ENCODE measurements around the gene GREB1L. TPM values are rescaled to one million over a fixed set of nuclear protein-coding genes. Genes with fewer than 3 reads are reported as not detected.
A peak's percentile ranks its signal among the peaks of the same experiment; 100 is the strongest.

Gene GREB1L
- total RNA-seq, 2 donors from 2014 or later: 3.1 to 3.9 TPM

DNA sequence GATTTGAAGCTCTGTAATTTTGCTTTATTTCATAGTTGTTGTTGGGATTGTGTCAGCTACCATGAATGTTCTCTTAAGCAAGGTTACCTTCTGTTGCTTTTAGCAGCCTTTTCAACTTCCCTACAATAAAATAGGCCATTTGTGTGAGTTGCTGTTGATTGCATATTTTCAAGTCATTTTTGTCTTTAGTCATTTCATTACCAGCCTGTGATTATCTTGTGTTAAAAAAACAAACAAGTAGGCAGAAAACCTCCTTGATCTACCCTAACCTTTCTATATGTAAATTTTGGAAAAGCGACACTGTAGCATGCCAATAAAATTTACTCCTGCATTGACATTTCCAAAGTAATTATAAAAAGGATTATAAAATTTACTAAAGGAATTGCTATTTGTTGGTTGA is 19.3 kb downstream of the GREB1L start:
- H3K4me1 Mint-ChIP-seq: peaks cover 56% of the 10 kb centered on the region
- peaks cover 66% of the 10 kb centered on the region for H3K27me3 Mint-ChIP-seq (ENCODE audit: insufficient read depth)
- DNase-seq: no peak
- H3K27ac Mint-ChIP-seq: no peak overlapping the region
- H3K9me3 Mint-ChIP-seq: no peaks in the 10 kb centered on the region
- WGBS, 2 experiments (ENCODE audit: insufficient coverage in 1 of 2, insufficient read length in 1 of 2): 100% methylated on average over 1 of the region's 1 CpG; no CpG with 5 or more reads in 1 of the 2 experiments
- TF ChIP-seq, protein P1, sequence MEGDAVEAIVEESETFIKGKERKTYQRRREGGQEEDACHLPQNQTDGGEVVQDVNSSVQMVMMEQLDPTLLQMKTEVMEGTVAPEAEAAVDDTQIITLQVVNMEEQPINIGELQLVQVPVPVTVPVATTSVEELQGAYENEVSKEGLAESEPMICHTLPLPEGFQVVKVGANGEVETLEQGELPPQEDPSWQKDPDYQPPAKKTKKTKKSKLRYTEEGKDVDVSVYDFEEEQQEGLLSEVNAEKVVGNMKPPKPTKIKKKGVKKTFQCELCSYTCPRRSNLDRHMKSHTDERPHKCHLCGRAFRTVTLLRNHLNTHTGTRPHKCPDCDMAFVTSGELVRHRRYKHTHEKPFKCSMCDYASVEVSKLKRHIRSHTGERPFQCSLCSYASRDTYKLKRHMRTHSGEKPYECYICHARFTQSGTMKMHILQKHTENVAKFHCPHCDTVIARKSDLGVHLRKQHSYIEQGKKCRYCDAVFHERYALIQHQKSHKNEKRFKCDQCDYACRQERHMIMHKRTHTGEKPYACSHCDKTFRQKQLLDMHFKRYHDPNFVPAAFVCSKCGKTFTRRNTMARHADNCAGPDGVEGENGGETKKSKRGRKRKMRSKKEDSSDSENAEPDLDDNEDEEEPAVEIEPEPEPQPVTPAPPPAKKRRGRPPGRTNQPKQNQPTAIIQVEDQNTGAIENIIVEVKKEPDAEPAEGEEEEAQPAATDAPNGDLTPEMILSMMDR (conservative IDR thresholded peaks at IDR 0.05): no peak
- Histone ChIP-seq H3K4me1 (ENCODE audit: control insufficient read depth, insufficient read depth, low read length) (peaks cover 18% of the 10 kb centered on the region), H3K4me3 (ENCODE audit: low read length) (no peak overlapping the region), H3K27me3 (ENCODE audit: control insufficient read depth, insufficient read depth, low read length, poor library complexity, severe bottlenecking) (peaks cover 52% of the 10 kb centered on the region), H3K9ac (ENCODE audit: extremely low read depth, low read length, poor library complexity, severe bottlenecking) (no peak overlapping the region), H3K9me3 (ENCODE audit: control insufficient read depth, low read length) (no peaks in the 10 kb centered on the region), H3K27ac (ENCODE audit: low read depth, low read length) (peak overlapping the region; percentile 72), H3K36me3 (ENCODE audit: control insufficient read depth, insufficient read depth, low read length) (no peaks in the 10 kb centered on the region)
- no peaks in the 10 kb centered on the region for H3K36me3 Mint-ChIP-seq (ENCODE audit: low read depth)
- no peak overlapping the region for H3K4me3 Mint-ChIP-seq

DNA sequence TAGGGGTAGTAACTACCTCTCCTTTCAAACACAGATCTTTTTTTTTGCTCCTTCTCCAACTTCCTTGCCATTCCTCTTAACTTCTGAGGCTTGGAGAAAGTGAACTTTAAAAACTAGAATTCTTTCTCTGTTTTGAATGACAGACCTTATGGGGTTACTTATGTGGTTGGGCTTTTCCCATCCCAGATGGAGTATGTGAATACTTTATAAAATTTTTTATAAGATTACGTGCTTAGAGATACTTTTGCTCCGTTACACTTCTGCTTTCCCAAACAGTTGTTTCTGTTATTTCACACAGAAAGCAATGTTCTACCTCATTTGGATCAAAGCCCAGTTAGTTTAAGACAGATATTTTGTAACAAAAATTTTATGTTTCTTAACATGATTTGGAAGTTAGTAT is 20.2 kb downstream of the GREB1L start:
- Histone ChIP-seq H3K27me3 (ENCODE audit: control insufficient read depth, insufficient read depth, low read length, poor library complexity, severe bottlenecking) (peaks cover 43% of the 10 kb centered on the region), H3K27ac (ENCODE audit: low read depth, low read length) (no peak overlapping the region), H3K4me3 (ENCODE audit: low read length) (no peak overlapping the region), H3K9ac (ENCODE audit: extremely low read depth, low read length, poor library complexity, severe bottlenecking) (no peak overlapping the region), H3K36me3 (ENCODE audit: control insufficient read depth, insufficient read depth, low read length) (no peaks in the 10 kb centered on the region), H3K9me3 (ENCODE audit: control insufficient read depth, low read length) (no peaks in the 10 kb centered on the region), H3K4me1 (ENCODE audit: control insufficient read depth, insufficient read depth, low read length) (peaks cover 18% of the 10 kb centered on the region)
- H3K36me3 Mint-ChIP-seq (ENCODE audit: low read depth): no peaks in the 10 kb centered on the region
- peaks cover 64% of the 10 kb centered on the region for H3K27me3 Mint-ChIP-seq (ENCODE audit: insufficient read depth)
- WGBS, 2 experiments (ENCODE audit: insufficient coverage in 1 of 2, insufficient read length in 1 of 2): 80 to 92% methylated on average over 1 to 2 of the region's 2 CpGs
- TF ChIP-seq, protein P1 (conservative IDR thresholded peaks at IDR 0.05): no peak
- peaks cover 60% of the 10 kb centered on the region for H3K4me1 Mint-ChIP-seq
- no peaks in the 10 kb centered on the region for H3K9me3 Mint-ChIP-seq
- H3K4me3 Mint-ChIP-seq: no peak overlapping the region
- DNase-seq: no peak
- no peak overlapping the region for H3K27ac Mint-ChIP-seq

DNA sequence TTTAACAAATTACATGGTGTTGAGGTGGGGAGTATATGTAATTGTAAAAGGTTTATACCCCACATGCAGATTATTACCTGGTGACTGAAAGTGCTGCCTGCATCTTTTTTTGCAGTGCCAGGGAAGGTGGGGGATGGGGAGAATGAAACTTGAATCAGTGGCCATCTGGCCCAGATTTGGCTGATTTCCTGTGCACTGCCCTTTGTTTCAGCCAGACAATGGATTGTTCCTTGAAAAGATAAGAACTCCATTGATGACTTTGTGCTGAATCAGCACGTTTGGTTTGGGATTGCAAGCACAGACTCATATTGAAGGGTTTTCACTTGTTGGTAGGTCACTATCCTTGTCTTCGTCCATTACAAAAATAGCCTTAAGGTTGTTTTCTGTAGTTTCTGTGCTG is 20.9 kb downstream of the GREB1L start:
- Mint-ChIP-seq H3K27me3 (ENCODE audit: insufficient read depth) (peaks cover 64% of the 10 kb centered on the region), H3K4me1 (peaks cover 64% of the 10 kb centered on the region), H3K9me3 (no peaks in the 10 kb centered on the region), H3K27ac (no peak overlapping the region), H3K4me3 (peak overlapping the region; percentile 6), H3K36me3 (ENCODE audit: low read depth) (no peaks in the 10 kb centered on the region)
- DNase-seq: no peak
- Histone ChIP-seq H3K27ac (ENCODE audit: low read depth, low read length) (peak overlapping the region; percentile 86), H3K4me3 (ENCODE audit: low read length) (no peak overlapping the region), H3K36me3 (ENCODE audit: control insufficient read depth, insufficient read depth, low read length) (no peaks in the 10 kb centered on the region), H3K9ac (ENCODE audit: extremely low read depth, low read length, poor library complexity, severe bottlenecking) (no peak overlapping the region), H3K27me3 (ENCODE audit: control insufficient read depth, insufficient read depth, low read length, poor library complexity, severe bottlenecking) (peaks cover 36% of the 10 kb centered on the region), H3K9me3 (ENCODE audit: control insufficient read depth, low read length) (no peaks in the 10 kb centered on the region), H3K4me1 (ENCODE audit: control insufficient read depth, insufficient read depth, low read length) (peaks cover 18% of the 10 kb centered on the region)
- WGBS, 2 experiments (ENCODE audit: insufficient coverage in 1 of 2, insufficient read length in 1 of 2): 0 to 55% methylated on average over 1 to 2 of the region's 2 CpGs
- TF ChIP-seq, protein P1 (conservative IDR thresholded peaks at IDR 0.05): no peak
